Trophoblast cell (in vitro differentiated cells and primary cell): ENCODE data around the gene GJA5.

Experiments
- DNase-seq, 2 donors: peaks; one replicate each; pipeline ENCODE4 v3.0.0-alpha.2; 2016
- H2AFZ ChIP-seq: 2 replicates; pipeline ENCODE4 v1.6.1; 2013; ENCODE audit warnings: low read length, moderate library complexity, mild to moderate bottlenecking; ENCODE audit not compliant: insufficient read depth, poor library complexity
- H2AK5ac ChIP-seq: 2 replicates; pipeline ENCODE4 v1.6.1; 2013; ENCODE audit warnings: mild to moderate bottlenecking, low read length
- H2BK120ac ChIP-seq: 2 replicates; pipeline ENCODE4 v1.6.1; 2013; ENCODE audit warnings: low read length, mild to moderate bottlenecking, moderate library complexity; ENCODE audit not compliant: insufficient read depth, poor library complexity
- H2BK12ac ChIP-seq: 2 replicates; pipeline ENCODE4 v1.6.1; 2013; ENCODE audit warnings: mild to moderate bottlenecking, low read length, moderate library complexity
- H2BK5ac ChIP-seq: 2 replicates; pipeline ENCODE4 v1.6.1; 2013; ENCODE audit warnings: low read length, low read depth, moderate library complexity, mild to moderate bottlenecking; ENCODE audit not compliant: poor library complexity
- H3K14ac ChIP-seq: 2 replicates; pipeline ENCODE4 v1.6.1; 2013; ENCODE audit warnings: mild to moderate bottlenecking, low read length
- H3K18ac ChIP-seq: 2 replicates; pipeline ENCODE4 v1.6.1; 2013; ENCODE audit warnings: mild to moderate bottlenecking, low read length
- H3K23ac ChIP-seq: 2 replicates; pipeline ENCODE4 v1.6.1; 2013; ENCODE audit warnings: low read length
- H3K27ac ChIP-seq: 2 replicates; pipeline ENCODE4 v1.5.1; 2013; ENCODE audit warnings: low read depth, mild to moderate bottlenecking, inconsistent platforms, low read length, moderate library complexity
- H3K27me3 ChIP-seq: 2 replicates; pipeline ENCODE4 v1.6.1; 2013; ENCODE audit warnings: inconsistent platforms, mild to moderate bottlenecking, low read length, moderate library complexity; ENCODE audit not compliant: insufficient read depth
- H3K36me3 ChIP-seq, 2 experiments: 1 replicate in 1 of 2; 2 replicates in 1 of 2; pipeline ENCODE4 v1.6.1; 2013; ENCODE audit warnings: low read length in 2 of 2, mild to moderate bottlenecking in 2 of 2, moderate library complexity in 1 of 2; ENCODE audit not compliant: insufficient read depth in 2 of 2, control insufficient read depth in 1 of 2
- H3K4ac ChIP-seq: 2 replicates; pipeline ENCODE4 v1.6.1; 2013; ENCODE audit warnings: low read depth, mild to moderate bottlenecking, low read length, moderate library complexity
- H3K4me1 ChIP-seq, 2 experiments: 1 replicate in 1 of 2; 2 replicates in 1 of 2; pipeline ENCODE4 v1.6.1; 2013; ENCODE audit warnings: low read length in 2 of 2, mild to moderate bottlenecking in 2 of 2, moderate library complexity in 1 of 2; ENCODE audit not compliant: insufficient read depth in 2 of 2, control insufficient read depth in 1 of 2
- H3K4me2 ChIP-seq: 2 replicates; pipeline ENCODE4 v1.6.1; 2013; ENCODE audit warnings: inconsistent platforms, mild to moderate bottlenecking, low read length, moderate library complexity
- H3K4me3 ChIP-seq: 2 replicates; pipeline ENCODE4 v1.5.1; 2013; ENCODE audit warnings: mild to moderate bottlenecking, low read depth, low read length, inconsistent platforms
- H3K79me1 ChIP-seq: one replicate; pipeline ENCODE4 v1.6.1; 2013; ENCODE audit warnings: low read length
- H3K79me2 ChIP-seq: 2 replicates; pipeline ENCODE4 v1.6.1; 2013; ENCODE audit warnings: low read length, mild to moderate bottlenecking; ENCODE audit not compliant: control insufficient read depth, insufficient read depth, poor library complexity
- H3K9ac ChIP-seq: 2 replicates; pipeline ENCODE4 v1.6.1; 2013; ENCODE audit warnings: mild to moderate bottlenecking, low read length
- H3K9me3 ChIP-seq: 2 replicates; pipeline ENCODE4 v1.6.1; 2013; ENCODE audit warnings: low read depth, mild to moderate bottlenecking, control low read depth, inconsistent platforms, low read length; ENCODE audit not compliant: insufficient read depth
- H4K12ac ChIP-seq: 2 replicates; pipeline ENCODE4 v1.6.1; 2013; ENCODE audit warnings: low read depth, mild to moderate bottlenecking, low read length, moderate library complexity
- H4K8ac ChIP-seq: 2 replicates; pipeline ENCODE4 v1.6.1; 2013; ENCODE audit warnings: low read depth, mild to moderate bottlenecking, low read length, moderate library complexity
- H4K91ac ChIP-seq: one replicate; pipeline ENCODE4 v1.6.1; 2013; ENCODE audit warnings: low read depth, mild to moderate bottlenecking, low read length, moderate library complexity
- WGBS: extraction: QIAGEN DNeasy Blood & Tissue Kit; methylation state at CpG from one replicate; pipeline ENCODE4 v1.1.7; 2013; ENCODE audit warnings: missing lambda C conversion rate; ENCODE audit not compliant: insufficient read length, insufficient coverage; ENCODE audit errors: extremely low coverage; 5-methylcytosine and 5-hydroxymethylcytosine counted together

Gene GJA5

DNA sequence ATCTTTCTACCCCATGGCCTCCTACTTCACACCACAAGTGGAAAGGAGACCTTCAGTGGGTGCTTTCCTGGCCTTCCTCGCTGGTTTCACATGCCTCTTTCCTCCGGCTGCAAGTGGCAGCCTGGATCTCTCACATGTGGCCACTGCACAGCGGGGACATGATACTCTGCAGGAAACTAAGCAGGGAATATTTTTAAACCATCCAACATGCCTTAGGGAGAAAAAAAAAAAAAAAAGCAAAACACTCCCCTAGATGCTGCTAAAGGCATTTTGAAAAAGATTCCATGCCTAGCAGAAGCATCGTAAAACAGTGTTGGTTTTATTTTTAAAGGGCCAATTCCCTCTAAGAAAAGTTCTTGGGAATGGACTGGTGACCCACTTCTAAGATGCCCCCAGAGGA, 12.2 kb upstream of the GJA5 start:
- no peak for DNase-seq
- no peak overlapping the region for H3K4me2 ChIP-seq
- no peak overlapping the region for H2BK120ac ChIP-seq
- no peak overlapping the region for H3K4ac ChIP-seq
- H3K18ac ChIP-seq: no peak overlapping the region
- no peaks in the 10 kb centered on the region for H3K36me3 ChIP-seq
- no peak overlapping the region for H3K4me3 ChIP-seq
- H3K4me1 ChIP-seq: peaks cover 0 to 4% of the 10 kb centered on the region in 2 experiments
- no peak overlapping the region for H4K91ac ChIP-seq
- H2AFZ ChIP-seq: no peak overlapping the region
- no peaks in the 10 kb centered on the region for H3K79me1 ChIP-seq
- no CpG with 5 or more reads among the region's 4 CpGs for WGBS
- no peak overlapping the region for H4K12ac ChIP-seq
- no peak overlapping the region for H4K8ac ChIP-seq
- H3K9me3 ChIP-seq: no peaks in the 10 kb centered on the region
- H2AK5ac ChIP-seq: no peak overlapping the region
- no peak overlapping the region for H3K27ac ChIP-seq
- no peak overlapping the region for H3K23ac ChIP-seq
- H2BK5ac ChIP-seq: no peak overlapping the region
- H3K9ac ChIP-seq: no peak overlapping the region
- H3K79me2 ChIP-seq: no peaks in the 10 kb centered on the region
- H2BK12ac ChIP-seq: no peak overlapping the region
- no peak overlapping the region for H3K14ac ChIP-seq
- no peaks in the 10 kb centered on the region for H3K27me3 ChIP-seq

DNA sequence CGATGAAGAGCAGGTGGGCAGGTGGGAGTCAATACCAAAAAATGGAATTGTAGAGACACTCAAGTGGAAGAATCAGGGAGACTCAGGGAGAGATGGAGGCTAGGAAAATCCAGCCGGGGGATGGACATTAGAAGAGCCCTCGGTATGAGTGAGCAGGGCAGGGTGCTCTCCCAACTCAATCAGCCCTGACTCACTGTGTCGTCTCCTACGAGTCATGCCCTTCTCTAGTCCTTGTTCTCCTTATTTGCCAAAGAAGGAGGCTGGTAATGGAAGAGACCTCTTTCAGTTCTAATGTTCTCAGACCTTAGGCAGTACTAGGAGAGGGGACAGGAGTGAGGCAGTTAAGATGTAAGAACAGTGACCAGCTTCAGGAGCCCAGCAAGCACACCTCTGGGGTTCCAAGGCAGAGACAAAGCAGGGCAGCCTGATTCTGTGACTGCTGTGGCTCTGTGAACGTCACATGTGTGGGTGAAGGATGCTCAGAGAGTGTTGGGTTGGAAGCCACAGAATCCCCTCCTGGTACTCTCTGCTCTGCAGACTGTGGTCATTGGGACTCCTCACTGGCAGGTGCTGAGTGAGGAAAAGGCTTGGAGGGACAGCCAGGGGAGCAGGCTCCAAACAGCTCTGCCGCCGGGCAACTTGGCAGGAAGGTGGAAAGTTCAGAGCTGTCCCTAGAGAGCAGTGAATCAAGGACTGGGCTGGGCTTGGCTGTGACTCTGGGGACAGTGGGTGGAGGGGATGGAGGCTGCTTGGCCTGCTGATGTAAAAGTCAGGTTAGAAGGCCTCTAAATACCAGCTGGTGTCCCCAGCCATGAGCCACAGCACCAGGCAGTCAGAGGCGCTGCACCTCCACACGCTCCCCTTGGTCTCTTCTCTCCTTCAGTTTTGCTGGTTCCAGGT, 11.1 kb upstream of the GJA5 start:
- Histone ChIP-seq H2BK12ac (no peak overlapping the region), H3K79me2 (no peaks in the 10 kb centered on the region), H3K23ac (no peak overlapping the region), H3K18ac (no peak overlapping the region), H3K14ac (no peak overlapping the region), H2AK5ac (no peak overlapping the region), H3K4me2 (no peak overlapping the region), H3K4me3 (no peak overlapping the region), H2AFZ (no peak overlapping the region), H4K8ac (no peak overlapping the region), H3K9me3 (no peaks in the 10 kb centered on the region), H3K79me1 (no peaks in the 10 kb centered on the region), H3K9ac (no peak overlapping the region), H3K27me3 (no peaks in the 10 kb centered on the region), H2BK5ac (no peak overlapping the region), H3K4me1 (peaks cover 0 to 4% of the 10 kb centered on the region in 2 experiments), H3K27ac (no peak overlapping the region), H2BK120ac (no peak overlapping the region), H3K36me3 (no peaks in the 10 kb centered on the region), H4K91ac (no peak overlapping the region), H3K4ac (no peak overlapping the region), H4K12ac (no peak overlapping the region)
- WGBS: no CpG with 5 or more reads among the region's 10 CpGs
- DNase-seq: no peak

DNA sequence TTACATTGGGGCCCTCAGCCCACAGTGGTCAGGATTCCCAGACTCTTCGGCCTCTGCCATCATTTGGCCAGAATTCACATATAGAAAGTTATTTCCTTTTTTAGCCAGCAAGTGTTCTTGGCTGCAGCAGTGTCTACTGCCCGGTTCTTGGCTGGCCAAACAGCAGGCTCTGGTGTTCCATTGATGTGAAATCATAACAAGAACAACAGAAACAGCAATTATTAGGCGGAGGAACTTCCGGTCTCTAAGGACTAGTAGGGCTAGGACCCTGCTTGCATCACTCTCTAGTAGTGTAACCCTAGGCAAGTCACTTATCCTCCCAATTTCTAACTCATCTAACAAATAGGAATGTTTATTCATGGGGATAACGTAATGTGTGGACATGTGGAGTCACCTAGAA, 8.7 kb upstream of the GJA5 start:
- WGBS: no CpG with 5 or more reads among the region's 5 CpGs
- H3K36me3 ChIP-seq: no peaks in the 10 kb centered on the region
- H3K9me3 ChIP-seq: no peaks in the 10 kb centered on the region
- H3K23ac ChIP-seq: no peak overlapping the region
- H3K4ac ChIP-seq: no peak overlapping the region
- H3K27ac ChIP-seq: no peak overlapping the region
- no peak overlapping the region for H3K18ac ChIP-seq
- no peak overlapping the region for H3K14ac ChIP-seq
- no peak overlapping the region for H4K8ac ChIP-seq
- H3K4me1 ChIP-seq: peaks cover 0 to 2% of the 10 kb centered on the region in 2 experiments
- H2BK12ac ChIP-seq: no peak overlapping the region
- H2AK5ac ChIP-seq: no peak overlapping the region
- no peak overlapping the region for H4K12ac ChIP-seq
- no peak for DNase-seq
- H2BK120ac ChIP-seq: no peak overlapping the region
- no peak overlapping the region for H3K4me3 ChIP-seq
- H3K79me1 ChIP-seq: no peaks in the 10 kb centered on the region
- no peaks in the 10 kb centered on the region for H3K27me3 ChIP-seq
- H4K91ac ChIP-seq: no peak overlapping the region
- H3K9ac ChIP-seq: no peak overlapping the region
- no peak overlapping the region for H2BK5ac ChIP-seq
- H2AFZ ChIP-seq: no peak overlapping the region
- no peaks in the 10 kb centered on the region for H3K79me2 ChIP-seq
- H3K4me2 ChIP-seq: no peak overlapping the region

DNA sequence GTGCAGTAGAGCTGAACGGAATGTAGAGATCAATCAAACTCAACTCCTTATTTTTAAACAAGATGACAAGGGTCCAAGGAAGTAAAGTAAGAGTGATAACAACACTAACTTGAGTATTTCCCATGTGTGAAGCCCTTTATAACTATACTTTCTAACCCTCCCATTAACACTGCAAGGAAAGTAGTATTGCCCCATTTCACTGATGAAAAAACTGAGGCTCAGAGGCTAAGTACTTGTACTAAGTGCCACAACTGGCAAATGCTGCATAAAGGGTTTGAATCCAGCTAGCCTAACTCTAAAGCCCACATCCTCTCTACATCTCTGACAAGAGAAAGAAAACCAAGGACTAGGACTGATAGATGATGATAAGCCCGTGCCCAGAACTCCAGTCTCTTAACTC, 8.2 kb upstream of the GJA5 start:
- no peak overlapping the region for H3K27ac ChIP-seq
- H4K91ac ChIP-seq: no peak overlapping the region
- no peak overlapping the region for H4K8ac ChIP-seq
- no peaks in the 10 kb centered on the region for H3K79me1 ChIP-seq
- no peaks in the 10 kb centered on the region for H3K9me3 ChIP-seq
- no peaks in the 10 kb centered on the region for H3K79me2 ChIP-seq
- H3K14ac ChIP-seq: no peak overlapping the region
- H3K9ac ChIP-seq: no peak overlapping the region
- H3K18ac ChIP-seq: no peak overlapping the region
- no peak overlapping the region for H3K23ac ChIP-seq
- no peak overlapping the region for H3K4me3 ChIP-seq
- H2AFZ ChIP-seq: no peak overlapping the region
- H3K4ac ChIP-seq: no peak overlapping the region
- H2AK5ac ChIP-seq: no peak overlapping the region
- no peaks in the 10 kb centered on the region for H3K27me3 ChIP-seq
- H2BK5ac ChIP-seq: no peak overlapping the region
- no peak overlapping the region for H3K4me2 ChIP-seq
- no CpG with 5 or more reads among the region's 2 CpGs for WGBS
- no peak for DNase-seq
- no peak overlapping the region for H4K12ac ChIP-seq
- no peak overlapping the region for H2BK12ac ChIP-seq
- peaks cover 0 to 2% of the 10 kb centered on the region in 2 experiments for H3K4me1 ChIP-seq
- no peaks in the 10 kb centered on the region for H3K36me3 ChIP-seq
- H2BK120ac ChIP-seq: no peak overlapping the region
